Stimulated activated CD8-positive, alpha-beta memory T cell treated with anti-CD3 and anti-CD28 coated beads, Interleukin-12 subunit alpha, Interleukin-12 subunit beta, amount 100 ng/mL, for 4 hours (primary cell): Measurements from ENCODE around the gene SKIL.
A peak's percentile ranks its signal among the peaks of the same experiment; 100 is the strongest.

Experiments used
- DNase-seq: peaks from one replicate; pipeline ENCODE4 v3.0.0-alpha.2; 2020; ENCODE audit warnings: low read depth

SKIL gene

DNA sequence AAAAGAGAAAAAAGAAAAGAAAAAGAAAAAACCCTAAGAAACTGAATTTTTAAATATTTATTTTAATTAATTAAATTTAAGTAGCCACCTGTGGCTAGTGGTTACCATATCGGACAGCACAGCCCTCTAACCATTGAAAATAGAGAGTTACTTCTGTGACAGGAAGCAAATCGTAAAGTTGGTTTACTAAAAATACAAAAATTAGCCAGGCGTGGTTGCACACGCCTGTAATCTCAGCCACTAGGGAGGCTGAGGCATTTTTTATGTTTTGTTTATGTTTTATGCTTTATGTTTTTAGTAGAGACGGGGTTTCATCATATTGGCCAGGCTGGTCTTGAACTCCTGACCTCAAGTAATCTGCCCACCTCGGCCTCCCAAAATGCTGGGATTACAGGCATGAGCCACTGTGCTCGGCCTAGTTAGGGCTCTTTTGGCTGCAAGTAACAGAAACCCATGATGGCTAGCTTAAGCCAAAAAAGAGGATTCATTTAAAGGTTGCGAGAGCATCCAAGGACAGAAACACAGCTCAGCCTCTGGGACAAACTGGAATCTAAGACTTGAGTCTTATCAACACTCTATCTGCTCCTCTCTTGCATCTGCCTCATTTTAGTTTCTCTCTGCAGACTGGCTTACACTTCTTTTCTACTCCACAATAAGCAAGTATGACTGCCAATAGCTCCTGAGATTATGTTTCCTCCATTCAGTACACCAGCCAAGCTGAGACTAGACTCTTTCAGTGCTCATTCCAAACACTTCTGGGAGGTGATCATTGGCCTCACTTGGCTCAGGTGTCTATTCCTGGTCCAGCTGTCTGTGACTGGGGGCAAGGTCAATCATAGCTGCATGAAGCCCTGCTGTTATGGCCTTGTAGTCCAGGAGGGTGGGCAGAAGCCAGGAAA, 6.8 kb upstream of the SKIL start:
- no peak for DNase-seq

DNA sequence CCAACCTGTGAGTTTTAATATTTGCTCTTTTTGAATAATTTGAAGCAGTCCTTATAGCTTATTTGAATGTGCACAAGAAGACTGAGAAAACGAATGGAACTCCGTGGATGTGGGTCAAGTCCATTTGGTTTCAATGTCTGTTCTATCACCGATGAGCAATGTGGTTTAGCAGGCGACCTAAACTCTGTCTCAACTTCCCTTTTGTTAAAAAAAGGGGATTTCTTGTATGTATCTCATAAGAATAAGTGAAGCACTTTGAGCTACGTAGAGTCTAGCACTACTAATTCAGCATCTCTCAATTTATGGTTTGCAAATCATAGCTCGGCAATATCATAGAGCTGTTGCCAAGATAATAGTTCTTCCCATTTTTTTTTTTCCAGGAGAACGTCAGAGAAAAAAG, 4.6 kb upstream of the SKIL start:
- DNase-seq = no peak

DNA sequence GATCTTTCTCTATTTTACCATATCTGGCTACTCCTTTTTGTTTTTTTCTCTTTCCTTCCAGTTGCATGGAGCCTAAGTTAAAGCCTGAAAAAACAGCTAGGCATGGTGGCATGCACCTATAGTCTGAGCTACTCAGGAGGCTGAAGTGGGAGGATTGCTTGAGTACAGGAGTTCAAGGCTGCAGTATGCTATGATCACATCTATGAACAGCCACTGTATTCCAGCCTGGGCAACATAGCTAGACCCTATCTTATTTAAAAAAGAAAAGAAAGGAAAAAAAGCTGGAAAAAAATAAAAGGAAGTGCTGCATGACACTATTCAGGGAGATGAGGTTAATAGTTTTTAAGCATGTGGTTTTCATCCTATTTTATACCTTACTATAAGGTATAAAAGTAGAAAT, 4.0 kb upstream of the SKIL start:
- no peak for DNase-seq

DNA sequence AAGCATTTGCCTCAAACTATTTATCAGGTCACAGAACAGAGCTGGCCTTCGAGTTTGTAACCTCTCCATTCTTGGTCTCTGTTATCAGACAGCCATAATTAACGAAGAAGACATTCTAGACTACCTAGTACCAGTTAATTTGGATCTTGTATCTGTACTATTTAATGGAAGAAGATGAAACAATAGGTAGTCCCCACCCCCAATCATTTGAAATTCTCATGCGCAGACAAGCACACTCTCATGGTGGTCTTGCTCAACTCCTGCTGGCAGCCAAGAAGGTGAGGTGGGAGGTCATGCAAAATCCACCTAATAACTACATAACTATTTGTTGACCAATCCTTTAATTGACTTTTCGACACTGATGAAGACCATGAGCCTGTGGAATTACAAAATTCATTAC, 2.8 kb upstream of the SKIL start:
- no peak for DNase-seq

DNA sequence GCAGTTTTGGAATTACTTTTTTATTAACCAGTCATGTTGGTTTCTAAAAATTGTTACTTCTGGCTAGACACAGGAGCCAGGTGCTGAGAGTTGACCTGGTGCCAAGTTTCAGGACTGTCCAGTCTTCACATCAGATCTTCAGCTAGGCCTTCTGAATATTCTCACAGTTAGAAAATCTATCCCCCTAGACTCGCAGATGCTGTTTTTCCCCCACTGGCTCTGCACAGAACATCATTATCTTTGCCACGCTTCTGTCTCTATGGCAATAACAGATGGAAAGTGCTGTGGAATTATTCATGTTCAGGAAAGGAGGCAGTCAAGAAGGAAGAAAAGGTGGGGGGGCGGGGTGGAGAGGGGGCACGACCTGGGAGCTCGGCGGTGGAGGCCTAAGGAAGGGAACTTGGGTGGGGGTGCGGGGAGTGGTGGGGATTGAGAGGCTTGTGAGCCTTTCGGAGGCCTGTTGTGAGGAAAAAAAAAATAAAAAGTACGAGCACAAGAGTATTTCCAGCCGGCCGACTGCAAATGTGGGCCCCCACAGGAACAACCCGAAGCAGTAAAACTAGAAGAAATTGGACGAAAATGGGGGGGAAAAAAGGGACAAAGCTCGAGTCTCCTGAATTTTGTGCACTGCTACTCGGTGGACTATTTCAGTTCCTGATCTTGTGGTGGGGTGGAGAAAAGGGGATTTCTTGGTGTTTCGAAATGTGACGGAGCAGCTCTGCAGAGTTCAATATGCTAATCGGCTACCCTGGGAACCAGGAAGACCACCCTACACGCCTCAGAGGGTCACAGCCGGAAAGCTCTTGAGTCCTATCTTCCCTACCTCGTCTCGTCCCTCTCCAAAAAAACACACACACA, 1.5 kb upstream of the SKIL start:
- no peak for DNase-seq

DNA sequence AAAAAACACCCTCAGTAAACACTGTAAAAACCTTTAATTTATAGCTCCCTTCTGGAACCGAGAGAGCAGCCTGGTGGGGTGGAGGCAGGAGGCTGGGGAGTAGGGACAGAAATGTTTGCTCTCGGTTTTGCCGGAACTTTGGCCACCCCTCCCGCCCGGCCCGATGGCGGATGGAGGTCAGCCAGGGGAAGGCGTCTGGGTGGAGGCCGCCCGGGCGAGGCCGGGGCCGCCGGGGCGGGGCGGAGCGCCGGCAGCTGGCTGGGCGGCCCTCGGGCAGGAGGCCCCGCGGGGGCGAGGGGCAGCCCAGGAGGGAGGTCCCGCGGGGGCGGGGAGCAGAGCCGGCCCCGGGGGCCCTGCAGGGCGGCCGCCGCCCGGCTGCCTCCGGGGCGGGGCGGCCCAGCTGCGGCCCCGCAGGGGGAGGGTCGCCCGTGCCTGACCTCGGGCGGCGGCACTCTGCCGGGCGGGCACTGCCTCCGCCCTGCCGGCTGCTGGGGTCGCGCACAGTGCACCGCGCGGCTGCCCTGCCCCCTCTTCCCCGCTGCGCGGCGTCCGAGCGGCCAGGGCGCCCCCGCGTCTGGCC, 829 bp upstream of the SKIL start:
- DNase-seq = no peak

DNA sequence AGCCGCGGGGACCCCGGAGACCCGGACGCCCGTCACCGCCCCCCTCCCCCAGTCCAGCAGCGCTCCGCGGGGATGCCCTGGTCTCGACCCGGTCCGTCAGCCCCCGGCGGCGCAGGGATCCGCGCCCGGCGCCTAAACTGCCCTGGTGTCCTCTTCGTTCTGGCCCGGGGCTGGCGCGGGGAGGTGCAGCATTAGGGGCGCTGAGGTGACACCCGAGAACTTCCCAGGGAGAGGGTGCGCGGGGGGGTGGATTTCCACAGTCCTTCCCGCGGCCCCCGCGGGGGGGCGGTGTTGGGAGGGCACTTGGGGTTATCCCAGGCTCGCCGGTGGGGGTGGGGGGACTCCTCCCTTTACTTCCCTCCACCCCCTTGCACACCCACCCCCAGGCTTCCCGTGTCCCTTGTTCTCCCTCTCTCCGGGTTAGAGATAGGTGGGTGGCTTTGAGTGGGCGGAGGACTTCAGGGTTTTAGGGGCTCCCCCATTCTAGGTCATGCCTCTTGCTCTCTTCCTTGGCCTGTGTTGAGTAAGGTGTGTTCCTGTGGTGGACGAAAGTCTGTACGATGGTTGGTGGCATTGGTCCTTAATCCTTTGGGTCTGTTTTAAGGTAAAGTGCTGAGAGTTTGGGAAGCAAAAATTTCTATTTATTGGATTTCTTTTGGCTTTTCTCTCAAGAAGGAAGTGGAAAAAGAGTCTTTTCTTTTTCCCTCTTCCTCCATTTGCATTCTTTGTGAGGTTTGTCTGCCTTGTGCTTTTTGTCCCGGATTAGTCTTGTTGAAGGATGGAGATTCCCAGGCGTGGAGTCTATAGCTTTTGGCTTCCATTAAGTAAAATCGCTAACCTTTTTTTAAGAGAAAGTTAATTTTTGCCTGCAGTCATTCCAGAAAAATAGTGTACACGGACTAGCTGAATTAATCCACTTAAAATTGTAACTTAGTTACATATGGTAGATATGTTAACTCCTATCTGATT, 811 bp downstream of the SKIL start:
- peak; percentile 73 for DNase-seq

DNA sequence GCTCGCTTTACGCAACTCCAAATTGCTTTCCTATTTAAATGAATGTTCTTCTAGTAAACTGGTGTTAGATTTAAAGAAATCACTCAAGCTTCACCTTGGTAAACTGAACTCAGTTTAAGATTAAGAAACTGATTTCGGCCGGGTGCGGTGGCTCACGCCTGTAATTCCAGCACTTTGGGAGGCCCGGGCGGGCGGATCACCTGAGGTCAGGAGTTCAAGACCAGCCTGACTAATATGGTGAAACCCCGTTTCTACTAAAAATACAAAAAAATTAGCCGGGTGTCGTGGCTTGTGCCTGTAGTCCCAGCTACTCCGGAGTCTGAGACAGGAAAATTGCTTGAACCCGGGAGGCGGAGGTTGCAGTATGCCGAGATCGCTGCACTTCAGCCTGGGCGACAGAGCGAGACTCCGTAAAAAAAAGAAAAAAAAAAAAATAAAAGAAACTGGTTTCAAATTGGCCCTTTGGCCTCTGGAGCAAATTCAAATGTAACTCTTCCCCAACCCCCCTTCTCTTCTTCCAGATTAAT, 1.7 kb downstream of the SKIL start:
- no peak for DNase-seq

DNA sequence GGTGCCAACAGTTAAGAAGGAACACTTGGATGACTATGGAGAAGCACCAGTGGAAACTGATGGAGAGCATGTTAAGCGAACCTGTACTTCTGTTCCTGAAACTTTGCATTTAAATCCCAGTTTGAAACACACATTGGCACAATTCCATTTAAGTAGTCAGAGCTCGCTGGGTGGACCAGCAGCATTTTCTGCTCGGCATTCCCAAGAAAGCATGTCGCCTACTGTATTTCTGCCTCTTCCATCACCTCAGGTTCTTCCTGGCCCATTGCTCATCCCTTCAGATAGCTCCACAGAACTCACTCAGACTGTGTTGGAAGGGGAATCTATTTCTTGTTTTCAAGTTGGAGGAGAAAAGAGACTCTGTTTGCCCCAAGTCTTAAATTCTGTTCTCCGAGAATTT, 3.0 kb downstream of the SKIL start:
- DNase-seq = no peak

DNA sequence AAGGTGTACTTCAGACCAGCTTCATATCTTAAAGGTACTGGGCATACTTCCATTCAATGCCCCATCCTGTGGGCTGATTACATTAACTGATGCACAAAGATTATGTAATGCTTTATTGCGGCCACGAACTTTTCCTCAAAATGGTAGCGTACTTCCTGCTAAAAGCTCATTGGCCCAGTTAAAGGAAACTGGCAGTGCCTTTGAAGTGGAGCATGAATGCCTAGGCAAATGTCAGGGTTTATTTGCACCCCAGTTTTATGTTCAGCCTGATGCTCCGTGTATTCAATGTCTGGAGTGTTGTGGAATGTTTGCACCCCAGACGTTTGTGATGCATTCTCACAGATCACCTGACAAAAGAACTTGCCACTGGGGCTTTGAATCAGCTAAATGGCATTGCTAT, 3.4 kb downstream of the SKIL start:
- no peak for DNase-seq

DNA sequence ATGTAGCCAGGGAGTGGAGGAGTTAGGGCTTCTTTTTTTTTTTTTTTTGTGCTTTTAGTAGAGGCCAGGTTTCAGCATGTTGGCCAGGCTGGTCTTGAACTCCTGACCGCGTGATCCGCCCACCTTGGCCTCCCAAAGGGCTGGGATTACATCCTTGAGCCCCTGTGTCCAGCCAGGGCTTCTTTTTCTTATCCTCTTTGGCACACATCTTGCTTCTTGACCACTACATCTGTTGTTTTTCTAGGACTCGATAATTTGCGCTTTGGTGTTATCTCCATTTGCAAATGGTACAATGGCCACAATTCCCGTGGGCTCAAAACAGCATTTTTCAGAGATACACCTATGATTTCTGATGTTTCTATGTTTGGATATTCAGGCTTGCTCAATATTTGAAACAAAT, 4.2 kb downstream of the SKIL start:
- DNase-seq = no peak

DNA sequence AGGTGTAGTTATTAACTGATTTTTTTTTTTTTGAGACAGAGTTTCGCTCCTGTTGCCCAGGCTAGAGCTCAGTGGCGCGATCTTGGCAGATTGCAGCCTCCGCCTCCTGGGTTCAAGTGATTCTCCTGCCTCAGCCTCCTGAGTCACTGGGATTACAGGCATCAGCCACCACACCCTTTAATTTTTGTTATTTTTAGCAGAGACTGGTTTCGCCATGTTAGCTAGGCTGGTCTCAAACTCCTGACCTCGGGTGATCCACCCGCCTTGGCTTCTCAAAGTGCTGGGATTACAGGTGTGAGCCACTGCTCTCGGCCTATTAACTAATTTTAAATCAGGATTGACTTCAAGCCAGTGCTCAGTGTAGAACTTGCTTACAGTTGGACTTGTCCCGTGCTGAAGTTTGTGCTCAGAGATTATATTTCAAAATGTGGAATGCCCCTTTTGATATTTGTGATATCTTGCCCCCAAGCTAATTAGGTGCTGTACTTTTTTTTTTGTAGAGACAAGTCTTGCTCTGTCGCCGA, 6.0 kb downstream of the SKIL start:
- DNase-seq = no peak

DNA sequence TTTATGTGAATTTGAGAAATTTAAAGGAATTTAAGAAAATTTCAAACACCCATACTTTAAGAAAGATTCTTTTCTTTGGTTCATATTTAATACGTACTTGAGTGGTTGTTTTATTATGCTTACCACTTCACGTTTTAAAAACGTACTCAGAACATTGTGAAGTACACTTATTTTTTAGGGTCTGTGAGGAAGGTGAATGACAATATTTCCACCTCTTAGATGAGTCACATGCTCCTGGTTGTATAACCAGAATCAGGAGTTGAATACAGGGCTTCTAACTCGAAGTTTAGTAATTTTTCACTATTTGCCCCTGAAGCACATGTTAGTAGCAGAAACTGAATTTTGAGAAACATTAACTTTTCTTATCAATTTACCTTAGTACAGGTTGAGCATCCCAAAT, 7.5 kb downstream of the SKIL start:
- DNase-seq = no peak

DNA sequence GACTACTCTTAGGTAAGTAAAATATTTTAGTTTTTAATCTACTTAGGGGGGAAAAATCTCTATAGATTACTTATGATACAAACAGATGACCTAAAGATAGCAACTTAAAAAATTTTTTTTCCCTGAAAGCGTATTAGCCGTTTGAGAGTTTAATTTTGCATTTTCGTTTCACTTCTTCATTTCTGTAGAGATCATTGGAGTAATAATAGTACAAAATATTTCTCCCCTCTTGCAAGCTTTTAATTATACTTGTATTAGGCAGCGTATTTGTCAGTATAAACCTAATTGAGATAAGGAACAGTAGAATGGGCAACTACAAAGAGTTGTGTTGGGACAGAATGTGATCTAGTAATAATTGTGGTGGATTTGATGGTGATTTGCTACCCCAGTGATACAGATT, 10.3 kb downstream of the SKIL start:
- no peak for DNase-seq

DNA sequence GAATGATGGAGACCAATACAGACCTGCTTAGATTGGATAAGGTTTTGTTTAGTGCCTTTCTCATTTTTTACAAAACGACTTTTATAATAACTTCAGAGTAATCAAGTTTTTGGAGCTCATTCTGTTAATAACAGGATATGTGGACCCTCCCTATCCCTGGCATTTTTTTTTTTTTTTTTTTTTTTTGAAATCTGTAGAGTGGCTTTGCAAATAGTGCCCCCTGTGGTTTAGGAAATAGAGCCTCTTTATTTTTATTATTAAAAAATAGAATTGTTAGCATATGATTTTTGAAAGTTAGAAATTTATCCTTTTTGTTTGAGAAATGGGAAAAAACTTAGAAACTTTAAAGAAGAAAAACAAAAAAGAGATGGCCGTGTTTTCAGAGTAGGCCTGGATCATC, 11.4 kb downstream of the SKIL start:
- no peak for DNase-seq

DNA sequence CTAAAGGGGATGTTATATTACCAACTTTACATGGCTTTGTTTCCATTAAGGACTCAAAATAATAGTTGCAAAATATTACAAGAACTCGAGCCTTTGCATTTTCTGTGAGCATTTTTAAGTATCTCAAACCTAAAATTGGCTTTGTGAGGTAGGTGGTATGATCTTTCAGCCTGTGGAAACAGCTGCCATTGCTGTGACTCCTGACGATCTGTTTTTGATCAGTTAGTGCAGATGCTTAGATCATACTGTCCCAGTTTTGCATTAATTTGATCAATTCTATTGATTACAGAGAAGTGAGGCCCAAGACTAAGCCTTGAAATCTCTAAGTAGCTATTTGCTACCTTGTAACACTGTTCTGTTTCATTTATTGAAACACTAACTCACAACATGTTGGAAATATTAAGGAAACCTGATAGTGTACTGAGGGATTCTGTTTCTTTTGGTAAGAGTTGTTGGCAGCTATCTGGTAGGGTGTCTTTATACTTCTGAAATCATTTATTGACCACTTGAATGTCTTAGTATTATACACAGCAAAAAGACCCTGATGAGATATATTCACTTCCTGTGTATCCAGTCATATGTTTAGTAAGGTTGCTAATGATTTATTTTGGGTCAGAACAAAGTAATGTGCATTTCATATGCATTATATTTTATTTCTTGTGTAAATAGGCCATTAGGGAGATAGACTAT, 14.8 kb downstream of the SKIL start:
- DNase-seq = no peak

DNA sequence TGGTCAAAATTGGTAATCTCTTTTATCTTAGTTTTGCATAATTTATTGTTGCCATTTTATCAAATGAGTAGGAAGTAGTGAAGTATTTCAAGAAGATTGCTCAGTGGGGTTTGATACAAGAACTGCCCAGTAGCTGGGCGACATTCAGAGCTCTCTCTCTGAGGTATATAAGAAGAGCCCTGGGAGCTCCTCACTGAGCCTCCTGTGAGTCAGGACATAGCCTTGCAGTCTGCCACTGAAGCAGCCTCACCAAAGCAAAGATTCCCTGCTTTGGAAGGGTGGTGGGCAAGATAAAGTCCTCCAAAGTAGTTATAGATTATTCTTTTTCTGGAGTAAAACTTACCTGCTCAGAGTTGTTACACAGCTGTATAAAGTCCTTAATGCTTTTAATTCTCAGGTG, 26.1 kb downstream of the SKIL start:
- no peak for DNase-seq

DNA sequence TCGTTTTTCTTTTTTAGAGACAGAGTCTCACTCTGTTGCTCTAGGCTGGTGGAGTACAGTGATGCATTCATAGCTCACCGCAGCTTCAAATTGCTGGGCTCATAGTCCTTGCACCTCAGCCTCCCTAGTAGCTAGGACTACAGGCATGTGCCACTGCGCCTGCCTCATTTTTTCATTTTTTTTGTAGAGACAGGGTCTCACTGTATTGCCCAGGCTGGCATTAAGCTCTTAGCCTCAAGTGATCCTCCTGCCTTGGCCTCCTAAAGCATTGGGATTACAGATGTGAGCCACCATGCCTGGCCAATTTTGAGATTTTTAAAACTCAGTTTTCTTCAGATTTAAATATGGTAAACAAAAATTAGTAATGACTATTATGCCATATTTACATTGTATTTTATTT, 29.0 kb downstream of the SKIL start:
- no peak for DNase-seq

DNA sequence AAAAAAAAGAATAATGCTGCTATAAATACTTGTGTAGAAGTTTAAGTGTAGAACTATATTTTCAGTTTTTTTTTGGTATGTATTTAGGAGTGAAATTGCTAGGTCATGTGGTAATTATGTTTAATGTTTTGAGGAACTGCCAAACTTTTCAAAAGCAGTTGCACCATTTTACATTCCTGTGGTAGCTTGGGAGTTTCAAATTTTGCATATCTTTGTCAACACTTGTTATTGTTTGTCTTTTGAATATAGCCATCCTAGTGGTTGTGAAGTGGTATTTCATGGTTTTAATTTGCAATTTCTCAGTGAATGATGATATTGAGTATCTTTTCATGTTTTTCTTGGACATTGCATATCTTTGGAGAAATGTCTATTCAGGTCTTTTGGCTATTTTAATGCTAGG, 30.4 kb downstream of the SKIL start:
- no peak for DNase-seq

DNA sequence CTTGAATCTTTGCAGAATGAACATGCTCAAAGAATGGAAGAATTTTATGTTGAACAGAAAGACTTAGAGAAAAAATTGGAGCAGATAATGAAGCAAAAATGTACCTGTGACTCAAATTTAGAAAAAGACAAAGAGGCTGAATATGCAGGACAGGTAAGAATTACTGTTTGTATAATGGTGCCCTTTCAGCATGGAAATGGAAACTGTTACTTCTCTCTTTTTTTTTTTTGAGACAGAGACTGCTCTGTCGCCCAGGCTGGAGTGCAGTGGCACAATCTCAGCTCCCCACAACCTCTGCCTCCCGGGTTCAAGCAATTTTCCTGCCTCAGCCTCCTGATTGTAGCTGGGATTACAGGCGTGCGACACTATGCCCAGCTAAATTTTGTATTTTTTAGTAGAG, 33.6 kb downstream of the SKIL start:
- DNase-seq = no peak

DNA sequence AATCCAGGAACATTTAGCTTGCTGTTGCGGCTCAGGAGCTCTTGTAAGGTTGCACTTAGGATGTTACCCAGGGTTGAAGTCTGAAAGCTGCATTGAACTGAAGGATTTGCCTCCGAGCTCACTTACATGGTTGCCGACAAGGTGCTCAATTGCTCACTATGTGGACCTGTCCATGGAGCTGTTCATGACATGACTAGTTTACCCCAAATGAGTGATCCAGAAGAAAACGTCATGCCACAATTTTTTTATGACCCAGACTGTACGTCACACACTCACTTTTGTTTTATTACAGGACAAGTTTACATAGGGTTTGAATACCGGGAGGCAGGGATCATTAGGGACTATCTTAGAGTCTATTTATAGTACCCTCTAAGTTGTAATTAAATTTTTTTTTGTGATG, 40.2 kb downstream of the SKIL start:
- DNase-seq = no peak
